KG1 (cell line): Measurements from ENCODE around the gene ADGRL3.

Experiments
- DNase-seq: peaks from one replicate; lab custom pipeline; 2025; lab: John Stamatoyannopoulos, UW

ADGRL3 gene

GRCh38 chr4:62118558-62118957, 918.4 kb downstream of the ADGRL3 start:
- no peak for DNase-seq

GRCh38 chr4:62119195-62119594, 919.1 kb downstream of the ADGRL3 start:
- no peak for DNase-seq

- DNase-seq = no peak
Measured at GRCh38 chr4:62126064-62126732, 926.1 kb downstream of the ADGRL3 start.
